SU-DHL-6 (cell line): ENCODE results near the gene RPP40.

Experiments used
- H2AFZ ChIP-seq: fragments of 200-600 bp; sonication (generic); 2 replicates; pipeline ENCODE4 v1.6.1; 2014; ENCODE audit warnings: low read depth, mild to moderate bottlenecking, moderate library complexity, mixed read lengths, antibody characterized with exemption, low read length; ENCODE audit not compliant: severe bottlenecking
- H3F3A ChIP-seq: fragments of 200-600 bp; shearing (Covaris generic); 2 replicates; pipeline ENCODE4 v1.6.0; 2016; ENCODE audit warnings: antibody characterized with exemption, mild to moderate bottlenecking; ENCODE audit not compliant: insufficient read depth
- H3K27ac ChIP-seq: fragments of 200-600 bp; sonication (generic); 2 replicates; pipeline ENCODE4 v1.5.1; 2016; ENCODE audit warnings: low read depth, mild to moderate bottlenecking, low read length, moderate library complexity, mixed read lengths
- H3K27me3 ChIP-seq: fragments of 200-600 bp; sonication (generic), shearing (Covaris generic); 2 replicates; pipeline ENCODE4 v1.6.0; 2014; ENCODE audit warnings: mild to moderate bottlenecking, low read length
- H3K36me3 ChIP-seq: fragments of 200-600 bp; sonication (generic); 2 replicates; pipeline ENCODE4 v1.6.1; 2014; ENCODE audit warnings: mild to moderate bottlenecking, low read length, mixed read lengths
- H3K4me2 ChIP-seq: fragments of 300-600, 200-600 bp; shearing (Covaris generic), sonication (generic); 2 replicates; pipeline ENCODE4 v1.6.0; 2014; ENCODE audit warnings: low read length, low read depth, mild to moderate bottlenecking; ENCODE audit not compliant: poor library complexity, severe bottlenecking
- H3K4me3 ChIP-seq: fragments of 200-600 bp; sonication (generic); 2 replicates; pipeline ENCODE4 v1.5.1; 2014; ENCODE audit warnings: antibody characterized with exemption, low read length, mild to moderate bottlenecking, mixed read lengths; ENCODE audit not compliant: insufficient read depth, poor library complexity, severe bottlenecking
- H3K79me2 ChIP-seq: fragments of 200-600 bp; sonication (generic); 2 replicates; pipeline ENCODE4 v1.6.1; 2014; ENCODE audit warnings: mild to moderate bottlenecking, low read length, moderate library complexity; ENCODE audit not compliant: insufficient read depth
- H3K9ac ChIP-seq: fragments of 200-600 bp; sonication (generic); 2 replicates; pipeline ENCODE4 v1.7.0; 2014; ENCODE audit warnings: mild to moderate bottlenecking, low read length
- H3K9me2 ChIP-seq: fragments of 200-600 bp; sonication (generic); replicated peaks from 2 replicates; pipeline ENCODE4 v1.6.1; 2014; ENCODE audit warnings: low read length; ENCODE audit not compliant: insufficient read depth
- H3K9me3 ChIP-seq: fragments of 200-600 bp; sonication (generic); 2 replicates; pipeline ENCODE4 v1.6.1; 2014; ENCODE audit warnings: low read length, mixed read lengths; ENCODE audit not compliant: insufficient read depth
- H4K20me1 ChIP-seq: fragments of 200-600 bp; sonication (generic); 2 replicates; pipeline ENCODE4 v1.6.1; 2014; ENCODE audit warnings: low read depth, mild to moderate bottlenecking, antibody characterized with exemption, low read length, moderate library complexity, mixed read lengths
- EZH2phosphoT487 ChIP-seq: fragments of 200-600 bp; sonication (generic), shearing (Covaris generic); conservative IDR thresholded peaks from 2 replicates; pipeline ENCODE4 v1.6.1; 2018; ENCODE audit warnings: mild to moderate bottlenecking, antibody characterized with exemption, low read length, moderate library complexity, mixed read lengths
- TF ChIP-seq, protein P1 (sequence below): fragments of 200-600 bp; sonication (generic); IDR thresholded peaks from one replicate; pipeline ENCODE4 v1.5.1; 2017; ENCODE audit warnings: antibody characterized with exemption, mild to moderate bottlenecking, low read length, moderate library complexity; ENCODE audit not compliant: insufficient read depth, poor library complexity, severe bottlenecking

Gene RPP40

DNA sequence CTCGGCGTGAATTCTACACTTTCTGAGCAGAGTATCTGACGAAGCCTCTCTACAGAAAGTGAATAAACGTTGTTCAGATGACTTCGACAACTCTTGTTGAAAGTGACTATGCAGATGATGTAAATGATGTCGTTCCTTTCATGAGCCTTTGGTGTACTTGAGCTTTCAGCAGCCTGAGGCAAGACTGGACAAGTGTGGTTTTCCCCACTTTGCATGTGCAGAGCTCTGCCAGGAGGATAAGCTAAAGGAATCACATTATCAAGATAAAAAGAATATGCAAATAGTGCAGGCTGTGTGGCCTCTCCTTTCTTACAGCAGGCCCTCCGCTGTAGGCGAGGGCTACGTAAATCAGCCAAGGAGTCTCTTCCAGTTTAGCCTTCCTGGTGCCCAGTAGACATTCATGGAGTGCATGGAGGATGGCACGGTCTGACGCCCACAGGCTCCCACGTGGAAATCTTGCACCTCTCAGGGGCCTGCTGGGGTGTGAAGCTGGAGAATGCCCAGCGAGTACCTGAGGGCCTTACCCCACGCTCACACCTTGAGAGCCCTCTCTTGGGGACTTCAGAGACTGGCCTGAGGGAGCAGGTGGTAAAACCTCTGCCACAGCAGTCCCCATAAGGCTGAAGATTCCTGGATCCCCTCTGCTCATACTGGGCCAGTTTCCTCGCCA is 54.9 kb downstream of the RPP40 start:
- Histone ChIP-seq H3K27me3 (no peaks in the 10 kb centered on the region), H2AFZ (no peak overlapping the region), H3K4me3 (no peak overlapping the region), H3K79me2 (no peaks in the 10 kb centered on the region), H3K27ac (no peak overlapping the region), H3K36me3 (no peaks in the 10 kb centered on the region), H3K9ac (no peak overlapping the region), H4K20me1 (no peaks in the 10 kb centered on the region), H3K4me2 (no peak overlapping the region), H3K9me2 (no peaks in the 10 kb centered on the region), H3K9me3 (no peaks in the 10 kb centered on the region), H3F3A (no peaks in the 10 kb centered on the region)
- TF ChIP-seq, protein P1, sequence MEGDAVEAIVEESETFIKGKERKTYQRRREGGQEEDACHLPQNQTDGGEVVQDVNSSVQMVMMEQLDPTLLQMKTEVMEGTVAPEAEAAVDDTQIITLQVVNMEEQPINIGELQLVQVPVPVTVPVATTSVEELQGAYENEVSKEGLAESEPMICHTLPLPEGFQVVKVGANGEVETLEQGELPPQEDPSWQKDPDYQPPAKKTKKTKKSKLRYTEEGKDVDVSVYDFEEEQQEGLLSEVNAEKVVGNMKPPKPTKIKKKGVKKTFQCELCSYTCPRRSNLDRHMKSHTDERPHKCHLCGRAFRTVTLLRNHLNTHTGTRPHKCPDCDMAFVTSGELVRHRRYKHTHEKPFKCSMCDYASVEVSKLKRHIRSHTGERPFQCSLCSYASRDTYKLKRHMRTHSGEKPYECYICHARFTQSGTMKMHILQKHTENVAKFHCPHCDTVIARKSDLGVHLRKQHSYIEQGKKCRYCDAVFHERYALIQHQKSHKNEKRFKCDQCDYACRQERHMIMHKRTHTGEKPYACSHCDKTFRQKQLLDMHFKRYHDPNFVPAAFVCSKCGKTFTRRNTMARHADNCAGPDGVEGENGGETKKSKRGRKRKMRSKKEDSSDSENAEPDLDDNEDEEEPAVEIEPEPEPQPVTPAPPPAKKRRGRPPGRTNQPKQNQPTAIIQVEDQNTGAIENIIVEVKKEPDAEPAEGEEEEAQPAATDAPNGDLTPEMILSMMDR = no peak
- no peak for TF ChIP-seq EZH2phosphoT487

DNA sequence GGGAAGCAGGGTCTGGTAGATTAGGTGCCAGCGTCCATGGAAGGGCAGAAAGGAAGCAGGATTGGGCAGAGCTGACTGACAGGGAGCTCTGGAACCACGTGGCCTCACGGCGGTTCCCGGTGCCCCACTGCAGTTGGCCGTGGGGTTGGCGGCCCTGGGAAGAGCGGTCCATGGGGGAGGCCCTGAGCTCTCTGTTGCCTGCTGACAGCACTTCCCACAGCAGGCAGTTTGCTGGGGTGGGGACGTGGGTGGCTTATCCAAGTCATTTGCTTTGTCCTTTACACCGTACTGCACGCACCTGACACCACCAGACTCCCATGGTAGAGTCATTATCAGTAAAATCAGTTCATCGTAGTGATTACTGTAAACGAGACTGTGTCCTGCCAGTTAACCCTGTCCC is 56.1 kb downstream of the RPP40 start:
- Histone ChIP-seq H3F3A (no peaks in the 10 kb centered on the region), H3K27me3 (no peaks in the 10 kb centered on the region), H3K27ac (no peak overlapping the region), H3K4me3 (no peak overlapping the region), H3K79me2 (no peaks in the 10 kb centered on the region), H3K4me2 (no peak overlapping the region), H3K9me2 (no peaks in the 10 kb centered on the region), H2AFZ (no peak overlapping the region), H4K20me1 (no peaks in the 10 kb centered on the region), H3K9me3 (no peaks in the 10 kb centered on the region), H3K9ac (no peak overlapping the region), H3K36me3 (no peaks in the 10 kb centered on the region)
- TF ChIP-seq, protein P1 = no peak
- no peak for TF ChIP-seq EZH2phosphoT487

GRCh38 chr6:4946521-4946920 is 57.3 kb downstream of the RPP40 start:
- no peaks in the 10 kb centered on the region for H3K27me3 ChIP-seq
- no peak overlapping the region for H3K4me3 ChIP-seq
- H3F3A ChIP-seq = no peaks in the 10 kb centered on the region
- no peaks in the 10 kb centered on the region for H3K9me3 ChIP-seq
- no peaks in the 10 kb centered on the region for H4K20me1 ChIP-seq
- no peaks in the 10 kb centered on the region for H3K79me2 ChIP-seq
- no peak overlapping the region for H3K27ac ChIP-seq
- H3K9me2 ChIP-seq = no peaks in the 10 kb centered on the region
- no peak for TF ChIP-seq EZH2phosphoT487
- TF ChIP-seq, protein P1 = no peak
- H3K4me2 ChIP-seq = no peak overlapping the region
- no peak overlapping the region for H2AFZ ChIP-seq
- H3K9ac ChIP-seq = no peak overlapping the region
- no peaks in the 10 kb centered on the region for H3K36me3 ChIP-seq
